HG02884 (cell line): ENCODE measurements around the gene ITGB2.

ENCODE experiments used
- ATAC-seq: cut with Tn5 transposase; IDR thresholded peaks from one replicate; pipeline ENCODE4 v1.9.1; 2021; ENCODE audit warnings: mild to moderate bottlenecking, moderate library complexity; ENCODE audit not compliant: unreplicated experiment

Gene ITGB2

DNA sequence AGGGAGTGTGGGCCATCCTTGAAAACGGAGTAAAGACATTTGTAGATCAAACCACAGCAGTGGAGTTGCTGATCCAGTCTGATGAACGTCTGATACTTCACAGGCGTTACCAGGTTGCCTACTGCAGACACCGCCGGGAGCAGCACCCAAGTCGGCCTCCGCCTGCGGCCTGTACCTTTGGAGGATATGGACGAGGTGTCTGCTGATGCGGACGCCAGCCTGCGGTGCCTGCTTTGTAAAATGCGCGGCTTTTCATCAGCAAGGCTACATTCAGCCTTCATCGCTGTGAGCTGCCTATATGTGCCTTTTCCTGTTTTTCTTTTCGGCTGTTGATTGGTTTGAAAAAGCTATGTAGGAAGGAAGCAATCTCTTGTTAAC is 35.1 kb upstream of the ITGB2 start:
- no peak for ATAC-seq

DNA sequence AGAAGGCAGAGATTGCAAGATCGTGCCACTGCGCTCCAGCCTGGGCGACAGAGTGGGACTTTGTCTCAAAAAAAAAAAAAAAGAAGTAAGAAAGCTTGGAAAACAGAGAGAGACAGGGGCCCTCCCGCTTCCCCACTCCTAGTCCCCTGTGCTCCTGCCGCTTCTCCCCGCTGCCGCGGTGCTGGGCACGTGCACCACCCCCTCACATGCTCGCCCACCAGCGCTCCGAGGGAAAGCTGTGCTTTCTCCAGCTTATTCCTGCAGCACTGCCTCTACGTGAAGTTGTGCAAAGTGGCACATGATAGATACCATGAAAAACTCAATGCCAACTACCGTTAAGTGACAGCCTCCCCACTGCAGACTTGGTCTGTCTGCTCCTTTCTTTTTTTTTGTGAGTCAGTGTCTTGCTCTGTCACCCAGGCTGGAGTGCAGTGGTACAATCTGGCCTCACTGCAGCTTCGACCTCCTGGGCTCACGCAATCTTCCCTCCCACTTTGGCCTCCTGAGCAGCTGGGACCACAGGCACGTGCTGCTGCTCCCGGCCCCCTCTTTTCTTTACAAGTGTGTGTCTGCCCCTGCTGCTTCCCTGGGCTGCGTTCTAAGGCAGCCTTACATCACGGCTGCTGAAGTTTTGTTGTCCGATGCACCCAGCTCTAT is 34.6 kb upstream of the ITGB2 start:
- no peak for ATAC-seq

DNA sequence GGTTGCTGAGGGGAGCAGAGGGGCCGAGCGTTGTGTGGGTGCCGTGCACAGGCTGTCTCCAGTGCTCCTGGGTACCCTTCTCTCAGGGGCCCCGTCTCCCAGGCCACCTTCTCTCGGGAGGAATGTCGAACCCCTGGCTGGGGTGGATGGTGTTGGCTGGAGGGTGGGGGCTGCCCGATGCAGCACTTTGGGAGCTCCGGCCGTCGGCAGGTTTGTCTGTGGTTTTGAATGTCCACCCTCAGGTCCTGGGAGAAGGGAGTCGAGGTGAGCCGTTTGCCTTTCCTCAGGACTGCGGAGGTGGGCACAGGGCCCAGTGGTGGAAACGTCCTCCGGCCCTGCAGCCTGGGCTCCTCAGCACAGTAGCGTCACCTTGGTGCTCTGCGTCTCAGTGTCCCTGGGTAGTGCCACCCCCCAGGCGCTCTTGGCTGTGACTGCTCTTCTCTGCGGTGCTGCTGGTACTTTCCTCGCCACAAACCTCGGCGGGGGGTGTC is 33.6 kb upstream of the ITGB2 start:
- ATAC-seq = no peak

DNA sequence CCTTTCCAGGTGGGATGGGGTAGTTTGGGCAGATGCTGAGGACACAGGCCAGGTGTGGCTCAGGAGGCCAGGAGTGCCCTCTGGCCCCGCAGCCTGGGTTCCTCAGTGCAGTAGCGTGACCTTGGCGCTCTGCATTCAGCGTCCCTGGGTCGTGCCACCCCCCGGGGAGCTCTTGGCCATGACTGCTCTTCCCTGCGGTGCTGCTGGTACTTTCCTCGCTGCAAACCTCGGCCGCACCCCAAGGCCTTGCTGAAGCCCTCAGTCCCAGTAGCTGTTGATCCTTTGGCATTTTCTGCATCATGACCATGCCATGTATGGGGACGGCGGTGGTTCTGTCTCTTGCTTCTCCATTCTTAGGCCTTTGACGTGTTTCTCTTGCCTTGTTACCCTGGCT is 32.9 kb upstream of the ITGB2 start:
- no peak for ATAC-seq

DNA sequence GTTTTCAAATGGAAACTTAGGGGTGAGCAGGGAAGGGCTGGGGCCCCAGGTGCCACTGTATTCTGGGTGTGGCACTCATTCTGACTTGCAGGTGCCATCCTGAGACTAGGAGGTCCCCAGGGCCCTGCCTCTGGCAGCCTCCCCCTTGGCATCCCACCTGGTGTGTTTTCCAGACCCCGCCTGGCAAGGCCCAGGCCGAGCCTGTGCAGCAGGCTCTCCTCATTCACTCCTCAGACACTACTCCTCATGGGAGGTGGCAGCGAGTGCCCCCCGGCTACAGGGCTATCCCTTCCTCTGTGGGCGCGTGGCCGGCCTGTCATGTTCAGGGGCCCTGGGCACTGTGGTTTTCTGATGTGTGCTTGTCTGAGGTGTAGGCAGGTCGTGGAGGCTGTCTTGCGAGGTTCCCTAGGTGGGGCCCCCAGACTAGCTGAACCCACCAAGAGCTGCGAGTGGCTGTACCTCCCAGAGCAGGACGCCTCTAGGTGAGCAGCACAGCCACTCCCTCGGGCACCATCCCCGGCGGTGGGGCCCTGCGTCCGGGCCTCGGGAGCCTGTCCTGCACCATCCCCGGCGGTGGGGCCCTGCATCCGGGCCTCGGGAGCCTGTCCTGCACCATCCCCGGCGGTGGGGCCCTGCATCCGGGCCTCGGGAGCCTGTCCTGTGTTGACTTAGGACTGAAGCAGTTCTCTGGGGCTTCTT is 32.4 kb upstream of the ITGB2 start:
- no peak for ATAC-seq

DNA sequence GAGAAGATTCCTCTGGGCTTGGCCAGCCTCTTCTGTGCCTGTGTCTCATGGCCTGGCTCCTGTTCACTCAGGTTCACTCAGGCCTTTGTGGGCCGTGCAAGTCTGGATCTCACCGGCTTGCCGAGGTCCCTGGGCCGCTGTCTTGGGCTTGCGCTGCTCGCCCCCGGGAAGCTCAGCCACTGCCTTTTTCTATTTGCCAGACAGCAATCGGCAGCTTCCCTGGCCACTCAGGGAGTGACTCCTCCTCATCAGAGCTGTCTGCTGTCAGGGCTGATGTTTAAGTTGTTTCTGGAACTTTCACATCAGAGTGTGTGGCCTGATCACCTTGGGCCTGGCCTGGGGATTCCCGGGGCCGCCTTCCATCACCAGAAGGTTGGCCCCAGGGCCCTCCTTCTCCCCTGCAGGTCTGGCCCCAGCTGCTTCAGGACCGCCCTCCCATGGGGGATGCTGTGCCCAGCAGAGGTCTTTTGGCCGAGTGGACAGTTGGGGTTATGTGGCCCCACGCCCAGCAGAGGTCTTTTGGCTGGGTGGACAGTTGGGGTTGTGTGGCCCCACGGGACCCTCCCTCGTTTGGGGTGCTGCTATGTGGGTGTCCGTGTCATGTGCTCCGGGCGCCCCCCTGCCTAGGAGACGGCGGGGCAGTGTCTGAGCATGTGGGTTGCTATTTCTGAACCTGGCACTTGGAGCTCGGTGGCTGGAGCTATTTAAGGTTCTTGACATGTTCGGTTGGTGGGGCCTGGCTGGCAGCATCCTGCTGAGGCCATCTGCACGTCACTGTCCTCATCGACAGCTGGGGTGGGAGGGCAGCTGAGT is 31.6 kb upstream of the ITGB2 start:
- no peak for ATAC-seq

DNA sequence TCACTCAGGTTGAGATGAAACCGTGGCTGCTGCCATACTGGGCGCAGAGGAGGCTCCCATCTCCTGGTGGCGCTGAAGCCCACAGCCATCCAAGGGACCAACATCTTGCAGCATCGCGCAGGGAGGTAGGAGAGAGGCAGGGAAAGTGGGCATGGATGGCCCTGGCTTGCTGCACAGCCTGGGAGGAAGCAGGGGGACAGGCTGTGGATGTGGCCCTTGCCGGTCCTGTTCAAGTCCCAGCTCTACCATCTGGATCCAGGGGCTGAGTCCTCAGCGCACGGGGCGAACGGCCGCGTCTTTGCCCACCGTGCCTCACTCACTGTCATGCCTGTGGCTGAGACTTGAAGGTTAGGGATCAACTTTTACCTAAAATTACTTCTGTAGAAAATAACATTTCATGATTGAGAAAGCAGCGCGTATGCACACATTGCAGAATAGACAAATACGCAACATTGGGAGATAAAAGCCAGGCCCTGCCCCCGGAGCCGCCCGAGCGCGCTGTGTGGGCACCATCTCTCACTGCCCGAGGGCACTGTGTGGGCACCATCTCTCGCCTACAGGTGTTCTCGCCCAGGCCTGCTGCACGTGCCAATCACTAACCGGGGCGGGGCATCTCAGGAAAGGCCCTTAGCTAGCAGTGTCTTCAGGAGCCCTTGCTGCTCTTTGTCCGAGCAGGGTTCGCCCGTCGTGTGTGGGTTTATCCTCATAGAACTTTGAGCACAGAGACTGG is 30.7 kb upstream of the ITGB2 start:
- ATAC-seq = no peak

DNA sequence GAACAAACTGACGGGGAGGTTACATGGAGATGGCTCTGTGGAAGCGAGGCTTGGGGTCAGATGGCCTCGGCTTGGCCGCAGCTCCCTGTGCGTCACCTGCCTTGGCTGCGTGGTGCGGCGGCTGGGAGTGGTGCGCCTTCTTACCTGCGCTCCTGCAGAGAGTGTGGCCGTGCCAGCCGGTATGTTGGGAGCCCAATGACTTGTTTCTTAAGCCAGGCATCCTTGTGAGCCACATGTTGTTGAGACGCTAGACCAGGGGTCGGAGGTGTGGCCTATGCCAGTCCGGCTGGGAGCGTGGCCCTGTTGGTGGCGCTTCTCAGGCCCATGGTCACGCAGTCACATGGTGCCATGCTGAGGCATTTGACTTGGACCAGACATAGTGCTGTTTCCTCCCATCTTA is 29.7 kb upstream of the ITGB2 start:
- ATAC-seq = no peak

DNA sequence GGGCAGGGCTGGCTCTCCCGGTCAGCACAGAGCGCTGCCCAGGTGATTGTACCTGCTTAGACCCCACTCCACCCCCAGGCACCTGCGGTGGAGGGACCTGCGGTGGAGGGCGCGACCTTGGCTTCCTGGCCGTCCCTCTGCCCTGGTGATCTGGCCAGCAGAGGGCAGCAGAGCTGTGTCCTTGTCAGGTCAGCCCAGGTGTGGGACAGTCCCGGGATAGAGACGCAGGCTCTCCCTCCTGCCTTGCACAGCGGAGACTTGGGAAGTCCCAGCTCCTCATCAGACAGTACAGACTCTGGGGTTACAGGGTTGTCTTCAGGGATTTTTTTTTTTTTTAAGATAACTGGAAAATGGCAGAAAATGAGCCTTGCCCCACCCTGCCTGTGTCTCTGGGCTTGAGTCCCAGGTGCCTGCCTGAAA is 29.1 kb upstream of the ITGB2 start:
- ATAC-seq = no peak

DNA sequence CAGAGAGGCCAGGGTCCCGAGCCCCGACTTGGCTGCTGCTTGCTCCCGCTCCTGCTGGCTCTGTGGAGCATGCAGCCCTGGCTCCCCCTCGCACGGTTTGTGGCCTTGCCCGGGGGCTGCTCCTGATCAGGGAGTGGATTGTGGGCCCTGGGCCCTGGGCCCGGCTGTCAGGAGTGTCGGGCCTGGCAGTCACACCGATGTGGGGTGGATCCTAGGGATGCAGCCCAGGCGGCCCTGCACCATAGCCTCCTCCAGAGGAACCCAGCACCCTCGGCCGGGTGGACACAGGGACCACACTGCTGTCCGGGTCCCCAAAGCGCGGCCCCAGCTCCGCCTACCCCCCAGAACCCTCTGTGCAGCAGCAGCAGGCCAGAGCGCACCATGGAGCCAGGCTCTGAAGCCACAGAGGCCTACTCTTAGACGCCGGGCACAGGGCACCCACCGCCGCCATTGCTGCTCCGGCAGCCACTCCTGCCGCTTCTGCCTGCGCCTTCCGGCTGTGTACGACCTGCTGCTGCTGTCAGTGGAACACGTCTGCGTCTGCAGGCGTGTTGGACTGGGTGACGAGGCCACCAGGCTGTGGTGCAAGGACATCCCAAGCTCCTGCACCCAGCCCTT is 28.6 kb upstream of the ITGB2 start:
- ATAC-seq = no peak

DNA sequence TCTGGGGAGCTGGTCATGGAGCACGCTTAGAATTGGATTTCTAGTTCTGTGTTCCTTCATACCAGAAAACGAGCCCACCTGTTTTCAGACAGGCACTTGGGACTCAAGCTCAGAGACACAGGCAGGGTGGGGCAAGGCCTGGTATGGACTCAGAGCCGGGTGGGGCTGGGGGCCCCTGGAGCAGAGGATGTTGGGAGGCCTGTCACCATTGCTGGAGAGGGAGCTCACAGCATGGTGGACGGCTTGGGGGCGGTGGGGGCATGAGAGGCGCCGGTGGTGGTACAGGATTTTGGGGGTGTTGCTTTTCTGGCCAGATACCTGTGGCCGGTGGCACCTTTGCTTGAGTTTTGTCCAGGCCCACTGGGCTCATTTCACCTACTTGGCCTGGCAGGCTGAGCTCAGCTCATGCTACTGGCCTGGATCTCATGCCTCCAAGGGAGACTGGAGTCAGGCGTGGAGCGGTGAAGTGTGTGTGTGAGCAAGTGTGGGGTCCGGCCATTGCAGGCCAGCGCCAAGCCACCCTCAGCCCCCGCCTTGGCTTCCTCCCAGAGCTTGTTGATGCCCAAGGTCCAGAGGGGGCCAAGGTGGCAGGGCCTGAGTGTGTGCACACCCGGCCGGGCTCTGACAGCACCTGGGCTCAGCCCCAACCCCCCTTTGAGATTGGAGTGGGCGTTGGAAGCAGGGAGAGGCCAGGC is 27.9 kb upstream of the ITGB2 start:
- ATAC-seq = no peak

DNA sequence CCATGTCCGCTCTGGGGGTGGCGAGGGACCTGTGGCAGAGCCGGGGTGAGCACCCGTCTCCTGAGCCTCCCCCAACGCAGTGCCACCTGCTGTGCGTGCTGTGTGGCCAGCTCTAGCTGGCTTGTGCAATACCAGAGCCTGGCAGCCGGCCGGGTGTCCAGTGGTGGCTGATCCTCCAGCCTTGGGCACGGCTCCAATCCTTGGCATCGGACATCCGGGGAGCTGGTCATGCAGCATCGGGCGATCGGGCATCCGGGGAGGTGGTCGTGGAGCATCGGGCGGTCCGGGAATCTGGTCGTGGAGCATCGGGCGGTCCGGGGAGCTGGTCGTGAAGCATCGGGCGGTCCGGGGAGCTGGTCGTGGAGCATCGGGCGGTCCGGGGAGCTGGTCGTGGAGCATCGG is 27.2 kb upstream of the ITGB2 start:
- no peak for ATAC-seq

DNA sequence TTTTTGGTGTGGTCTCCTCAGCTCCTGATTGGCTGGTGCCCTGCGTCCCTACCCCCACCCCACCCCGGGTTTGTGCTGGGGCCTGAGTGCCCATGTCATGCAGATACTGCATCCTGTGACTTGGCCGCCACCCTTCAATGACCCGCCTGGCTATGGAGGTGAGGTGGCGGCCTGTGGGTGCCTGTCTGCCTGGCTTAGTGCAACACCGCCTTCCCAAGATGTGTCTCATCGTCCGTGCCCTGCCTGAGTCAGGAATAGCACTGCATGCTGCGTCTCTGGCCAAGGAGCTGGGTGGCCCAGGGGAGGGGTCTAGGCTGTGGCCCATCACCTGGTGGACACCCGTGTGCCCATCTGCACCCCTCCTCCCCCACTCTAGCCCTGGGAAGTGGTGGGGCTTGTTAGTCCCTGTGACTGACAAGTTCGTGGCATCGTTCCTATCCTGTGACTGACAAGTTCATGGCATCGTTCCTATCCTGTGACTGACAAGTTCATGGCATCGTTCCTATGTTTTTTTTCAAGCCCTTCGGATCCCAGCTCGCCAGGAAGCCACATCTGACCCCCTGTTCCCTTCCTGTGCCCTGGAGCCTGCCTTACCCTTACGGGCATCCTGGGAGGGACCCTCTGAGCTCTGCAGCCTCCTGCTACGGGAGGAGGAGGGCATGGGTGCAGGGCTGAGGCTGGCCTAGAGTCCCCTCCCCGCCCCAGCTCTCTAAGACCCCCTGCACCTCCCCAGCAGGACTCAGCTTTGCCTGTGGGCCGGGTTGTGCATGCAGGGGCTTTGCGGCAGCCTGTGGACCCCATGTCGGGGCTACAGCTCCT is 26.6 kb upstream of the ITGB2 start:
- ATAC-seq = no peak

DNA sequence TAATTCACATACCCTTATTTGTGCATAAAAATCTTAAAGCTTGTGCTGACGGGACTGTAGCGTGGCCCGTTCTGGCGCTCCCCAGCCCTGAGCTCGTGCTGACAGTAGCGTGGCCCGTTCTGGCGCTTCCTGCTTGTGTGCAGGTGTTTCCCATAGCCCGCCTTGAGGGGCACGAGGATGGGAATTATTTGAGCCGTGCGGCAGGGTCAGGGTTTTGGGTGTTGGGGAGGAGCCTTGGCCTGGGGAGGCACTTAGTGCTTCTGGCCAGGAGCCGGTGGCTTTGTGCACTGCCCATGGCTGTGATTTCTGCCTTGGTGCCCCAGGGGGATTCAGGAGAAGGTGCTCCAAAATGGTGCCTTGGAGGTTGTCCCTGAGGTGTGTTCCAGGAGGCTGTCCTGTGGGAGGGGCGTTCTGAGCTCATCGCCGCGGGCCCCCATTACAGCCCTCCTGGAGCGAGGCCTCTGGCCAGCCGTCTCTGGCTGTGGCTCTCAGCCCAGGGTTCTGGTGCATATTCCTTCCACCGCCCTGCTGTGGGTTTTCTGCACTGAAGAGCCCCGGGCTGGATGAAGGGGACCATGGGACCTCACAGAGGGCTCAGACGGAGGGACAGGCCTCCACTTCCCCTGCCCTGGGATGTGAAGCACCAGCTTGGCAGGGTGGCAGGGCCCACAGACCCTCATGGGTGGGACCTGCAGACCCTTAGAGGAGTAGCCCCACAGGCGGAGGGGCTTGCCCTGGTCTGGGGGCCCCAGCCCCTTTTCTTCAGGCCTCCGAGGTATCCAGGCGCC is 25.7 kb upstream of the ITGB2 start:
- ATAC-seq = no peak

DNA sequence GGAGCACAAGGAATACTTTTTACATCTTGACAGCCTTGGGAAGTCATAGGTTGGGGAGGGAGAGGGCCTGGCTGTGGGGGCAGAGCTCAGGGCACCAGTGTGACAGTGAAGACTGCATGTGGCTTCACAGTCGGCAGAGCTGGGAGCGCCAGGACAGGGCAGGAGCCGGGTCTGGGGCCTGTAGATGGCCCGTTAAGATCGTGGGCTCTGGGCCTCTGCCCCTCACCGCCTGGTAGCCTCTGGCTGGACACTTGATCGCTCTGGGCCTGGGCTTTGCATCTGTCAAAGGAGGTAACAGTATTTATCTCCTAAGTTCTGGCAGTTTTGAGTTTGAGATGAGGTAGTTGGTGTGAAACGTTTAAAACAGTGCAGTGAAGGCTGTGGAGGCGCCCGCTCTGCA is 23.9 kb upstream of the ITGB2 start:
- no peak for ATAC-seq

DNA sequence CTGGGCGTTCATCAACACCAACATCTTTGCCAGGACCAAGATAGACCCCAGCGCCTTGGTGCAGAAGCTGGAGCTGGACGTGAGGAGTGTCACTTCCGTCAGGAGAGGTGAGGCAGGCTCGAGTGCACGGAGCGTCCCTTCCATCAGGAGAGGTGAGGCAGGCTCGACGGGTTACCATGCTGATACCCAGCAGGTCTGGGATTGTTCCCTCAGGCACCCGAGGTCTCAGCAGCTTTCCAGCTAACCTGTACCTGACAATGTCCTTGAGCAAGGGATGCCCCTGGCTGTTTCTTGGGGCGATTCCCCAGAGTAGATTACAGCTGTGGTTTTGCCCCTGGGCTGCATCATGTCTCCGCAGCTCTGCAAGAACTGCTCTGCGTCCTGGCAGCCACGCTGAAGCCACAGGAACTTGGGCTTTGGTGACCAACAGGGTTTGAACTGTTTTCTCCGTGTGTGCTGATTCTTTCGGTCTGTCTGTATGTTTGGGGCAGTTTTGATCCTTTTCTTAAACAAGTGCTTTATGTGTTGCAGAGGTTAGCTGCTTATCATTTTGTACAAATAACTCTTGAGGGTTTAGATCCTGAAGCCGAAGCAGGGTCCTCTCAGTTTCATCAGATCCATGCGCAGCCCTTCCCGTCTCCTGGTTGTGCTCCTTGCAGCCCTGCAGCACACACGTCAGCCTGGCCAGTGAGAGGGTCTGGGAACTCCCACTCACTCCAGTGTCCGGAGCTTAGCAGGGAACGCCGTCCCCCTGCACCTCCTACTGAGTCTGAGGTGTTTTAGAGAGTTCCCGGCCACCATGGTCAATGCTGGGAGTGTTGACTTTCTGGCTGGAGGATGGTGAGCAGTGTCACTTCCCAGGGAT is 23.2 kb upstream of the ITGB2 start:
- no peak for ATAC-seq

DNA sequence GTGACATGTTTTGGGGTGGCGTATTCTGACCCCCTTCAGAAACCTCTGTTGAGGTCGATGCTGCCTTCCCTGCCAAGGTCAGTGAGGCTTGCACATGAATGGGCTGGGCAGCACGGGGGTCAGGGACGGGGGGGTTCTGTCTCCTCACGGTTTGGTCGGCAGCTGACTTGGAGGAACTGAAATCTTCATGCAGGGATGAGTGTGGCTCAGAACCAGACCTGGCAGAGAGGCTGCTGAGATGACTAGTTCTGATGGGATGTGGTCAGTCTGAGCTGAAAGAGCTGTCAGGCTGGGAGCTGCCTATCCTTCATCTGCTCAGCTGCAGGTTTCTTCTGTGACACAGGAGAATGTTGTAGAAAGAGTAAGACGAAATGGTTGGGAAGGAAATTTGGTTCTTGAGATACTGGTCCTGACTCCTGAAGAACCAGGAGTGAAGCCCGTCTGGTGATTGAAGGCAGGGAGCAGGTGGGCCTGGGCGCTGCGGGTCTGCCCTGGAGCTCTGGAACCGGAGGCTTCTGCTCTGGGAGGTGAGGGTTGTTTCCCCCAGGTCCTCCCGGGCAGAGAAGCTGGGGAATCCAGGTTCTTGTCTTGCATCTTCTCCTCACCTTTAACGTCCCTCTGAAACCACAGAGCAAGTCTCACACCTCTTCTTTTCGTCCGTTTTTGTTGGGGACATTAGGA is 22.4 kb upstream of the ITGB2 start:
- ATAC-seq = no peak
